ENCODE data around the gene MAGED4B.

DNA sequence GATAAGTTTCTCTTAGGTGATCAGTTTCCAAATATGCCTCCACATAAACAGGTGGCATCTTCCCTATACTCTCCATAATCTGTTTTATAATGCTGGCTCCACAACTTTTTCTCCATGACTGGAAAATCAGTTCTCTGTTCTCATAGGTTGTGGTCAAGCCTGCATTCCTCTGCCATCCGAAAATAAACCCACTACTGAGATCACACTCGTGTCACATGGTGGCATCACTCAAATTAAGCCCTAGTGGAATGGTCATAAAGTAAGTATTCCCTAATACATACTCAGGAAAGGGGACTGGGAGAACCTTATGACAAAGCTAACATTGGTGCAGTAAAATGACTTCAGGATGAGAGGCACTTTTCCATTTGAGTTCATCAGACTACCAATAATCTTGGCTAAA, 37.6 kb downstream of the MAGED4B start:
- TF ChIP-seq TAF1 (IDR thresholded peaks at IDR 0.05; ENCODE audit: low read depth) (no peak), EP300 (IDR thresholded peaks at IDR 0.05; ENCODE audit: borderline replicate concordance) (no peak), NFIC (IDR thresholded peaks at IDR 0.05) (no peak)
